K562 (cell line): ENCODE measurements around the gene EEF2K. TPM values are rescaled to one million over a fixed set of nuclear protein-coding genes. Genes with fewer than 3 reads are reported as not detected.

Source experiments
- ARNT ChIP-seq, 2 experiments: fragments of 450-650 bp; IDR thresholded peaks; 2 replicates each; pipeline ENCODE4 v1.6.1; 2016; ENCODE audit warnings: mild to moderate bottlenecking in 1 of 2
- BRCA1 ChIP-seq, 2 experiments: fragments of 450-650 bp in 1 of 2; sonication (generic) in 1 of 2; formaldehyde crosslinking in 1 of 2; IDR thresholded peaks; 2 replicates each; pipeline versions ENCODE4 v1.5.0 to v1.6.1; 2017 to 2020; ENCODE audit warnings: mild to moderate bottlenecking in 1 of 2, missing genetic modification reagents in 1 of 2
- CHCHD3 ChIP-seq: fragments of 250-450 bp; sonication (Bioruptor Pico); IDR thresholded peaks from 2 replicates; pipeline ENCODE4 v2.1.2; 2022; ENCODE audit warnings: mild to moderate bottlenecking
- KDM5B ChIP-seq: fragments of 200-600 bp; sonication (generic); IDR thresholded peaks from 2 replicates; pipeline ENCODE4 v1.6.1; 2012; ENCODE audit warnings: low read depth, mild to moderate bottlenecking, moderate library complexity, low read length, control low read depth, inconsistent platforms; ENCODE audit not compliant: insufficient replicate concordance
- MBD2 ChIP-seq: sonication (generic); IDR thresholded peaks from 2 replicates; pipeline ENCODE4 v1.6.1; 2016; ENCODE audit warnings: low read depth, borderline replicate concordance
- NBN ChIP-seq: fragments of 450-650 bp; IDR thresholded peaks from 2 replicates; pipeline ENCODE4 v1.6.1; 2016; ENCODE audit warnings: low read depth, mild to moderate bottlenecking
- POLR2G ChIP-seq: fragments of 200-400 bp; formaldehyde crosslinking; IDR thresholded peaks from 2 replicates; pipeline ENCODE4 v1.6.1; 2017; ENCODE audit warnings: low read depth, mild to moderate bottlenecking, antibody characterized with exemption, low read length, moderate library complexity
- RAD51 ChIP-seq: fragments of 450-650 bp; IDR thresholded peaks from 2 replicates; pipeline ENCODE4 v1.7.1; 2016; ENCODE audit warnings: low read depth, mild to moderate bottlenecking, borderline replicate concordance
- SMARCA4 ChIP-seq: fragments of 450-650 bp; IDR thresholded peaks from 2 replicates; pipeline ENCODE4 v1.6.1; 2016
- TBL1XR1 ChIP-seq, 2 experiments: IDR thresholded peaks; 2 replicates each; pipeline ENCODE4 v1.6.1; 2012; ENCODE audit warnings: improper control_type of control experiment in 2 of 2, low read length in 2 of 2, mild to moderate bottlenecking in 1 of 2
- ZNF436 ChIP-seq: fragments of 250-450, 450-650 bp; sonication (Bioruptor Pico); formaldehyde crosslinking; IDR thresholded peaks from 2 replicates; pipeline ENCODE4 v1.7.0; 2020; ENCODE audit warnings: mild to moderate bottlenecking
- ZNF639 ChIP-seq, 2 experiments: fragments of 200-800 bp in 1 of 2; sonication (Bioruptor generic) in 1 of 2; sonication (generic) in 1 of 2; formaldehyde crosslinking in 1 of 2; IDR thresholded peaks in 1 of 2; conservative IDR thresholded peaks in 1 of 2; 2 replicates each; pipeline versions ENCODE4 v1.5.0 to v1.6.1; 2016 to 2020; ENCODE audit warnings: missing compliant biosample characterization in 1 of 2, missing genetic modification characterization in 1 of 2, missing genetic modification reagents in 1 of 2
- ZNF785 ChIP-seq: fragments of 250-450 bp; sonication (Bioruptor Pico); IDR thresholded peaks from 2 replicates; pipeline ENCODE4 v1.4.0; 2020; ENCODE audit warnings: mild to moderate bottlenecking
- polyA plus RNA-seq, 8 experiments: library from polyadenylated mRNA; depleted of rRNA in 4 of 8; stranded (reverse) in 5 of 8; unstranded in 3 of 8; fragments of >200 nt; fragmentation: Nextera tagmentation in 2 of 8; fragmentation: Illumina TruSeq in 1 of 8; extraction: Ambion mirVana in 2 of 8; extraction: Trizol in 1 of 8; gene quantifications; 2 replicates each; pipeline versions ENCODE4 v1.2.1 to v1.2.3, GENCODE V29; 2011 to 2014; ENCODE audit warnings: inconsistent platforms in 1 of 8, missing spikeins in 1 of 8
- total RNA-seq, 7 experiments: library from RNA; depleted of rRNA in 6 of 7; stranded (reverse); fragments of >200 nt in 6 of 7; fragmentation: Illumina TruSeq in 2 of 7; extraction: Trizol in 2 of 7; gene quantifications; 2 replicates each; pipeline versions ENCODE4 v1.2.1 to v1.2.3, GENCODE V29; 2011 to 2021; ENCODE audit warnings: low replicate concordance in 1 of 7
- TF ChIP-seq, protein P1 (sequence below), 2 experiments: fragments of 450-650 bp; IDR thresholded peaks; 2 replicates each; pipeline ENCODE4 v1.6.1; 2016; ENCODE audit warnings: mild to moderate bottlenecking in 2 of 2, borderline replicate concordance in 1 of 2, low read depth in 1 of 2, moderate library complexity in 1 of 2
- TF ChIP-seq, protein P2 (sequence below): sonication (generic); formaldehyde crosslinking; IDR thresholded peaks from 2 replicates; pipeline ENCODE4 v1.8.1; 2023; ENCODE audit warnings: mild to moderate bottlenecking, missing genetic modification reagents, moderate library complexity

The EEF2K gene
- total and polyA plus RNA-seq, 9 of the 15 experiments (the other 6 are each of a cell fraction or from before 2014, with no cell fraction given) = 3.0 to 35.2 (median 12.2) TPM

DNA sequence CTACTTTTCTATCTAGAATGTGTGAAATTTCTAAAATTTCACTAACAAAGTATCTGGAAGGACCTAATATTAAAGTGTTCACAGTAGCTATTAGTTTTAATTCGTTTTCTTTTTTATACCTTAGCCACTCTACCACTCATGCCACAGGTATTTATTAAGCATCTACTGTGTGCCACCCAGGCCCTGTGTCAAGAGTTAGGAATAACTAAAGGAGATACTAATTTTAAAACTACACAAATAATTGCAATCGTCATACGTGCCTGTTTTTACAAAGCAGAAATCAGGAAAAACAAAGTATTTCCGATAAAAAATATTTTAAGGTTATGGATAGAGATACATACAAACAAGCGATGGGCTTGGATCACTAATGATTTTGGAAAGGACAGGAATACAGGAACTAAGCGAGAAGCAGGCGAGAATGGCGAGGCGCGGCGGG, 483 bp upstream of the EEF2K start (continued):
- TF ChIP-seq ZNF639 (CRISPR knock-in tag; conservative IDR thresholded peaks at IDR 0.05 in 1 of 2, IDR thresholded peaks at IDR 0.05 in 1 of 2) (no peak), NBN (no peak; the same call in 1 of the 2 replicates), RAD51 (0 out of 2 replicates have a peak, but pooled peaks have one; percentile 9), CHCHD3 (CRISPR knock-in tag) (no peak), MBD2 (no peak), BRCA1 (IDR thresholded peaks at IDR 0.05) (no peak), BRCA1 (CRISPR knock-in tag; IDR thresholded peaks at IDR 0.05) (no peak), ARNT (IDR thresholded peaks at IDR 0.05) (peak; percentile 57 to 74; a peak in 2 of 4 replicates), SMARCA4 (peak; percentile 44; the same call in 1 of the 2 replicates), ZNF436 (CRISPR knock-in tag) (no peak), ZNF785 (no peak), KDM5B (peak; percentile 86), POLR2G (no peak), TBL1XR1 (IDR thresholded peaks at IDR 0.05; ENCODE audit: low read length in 2 of 2) (no peak)
- TF ChIP-seq, protein P1, sequence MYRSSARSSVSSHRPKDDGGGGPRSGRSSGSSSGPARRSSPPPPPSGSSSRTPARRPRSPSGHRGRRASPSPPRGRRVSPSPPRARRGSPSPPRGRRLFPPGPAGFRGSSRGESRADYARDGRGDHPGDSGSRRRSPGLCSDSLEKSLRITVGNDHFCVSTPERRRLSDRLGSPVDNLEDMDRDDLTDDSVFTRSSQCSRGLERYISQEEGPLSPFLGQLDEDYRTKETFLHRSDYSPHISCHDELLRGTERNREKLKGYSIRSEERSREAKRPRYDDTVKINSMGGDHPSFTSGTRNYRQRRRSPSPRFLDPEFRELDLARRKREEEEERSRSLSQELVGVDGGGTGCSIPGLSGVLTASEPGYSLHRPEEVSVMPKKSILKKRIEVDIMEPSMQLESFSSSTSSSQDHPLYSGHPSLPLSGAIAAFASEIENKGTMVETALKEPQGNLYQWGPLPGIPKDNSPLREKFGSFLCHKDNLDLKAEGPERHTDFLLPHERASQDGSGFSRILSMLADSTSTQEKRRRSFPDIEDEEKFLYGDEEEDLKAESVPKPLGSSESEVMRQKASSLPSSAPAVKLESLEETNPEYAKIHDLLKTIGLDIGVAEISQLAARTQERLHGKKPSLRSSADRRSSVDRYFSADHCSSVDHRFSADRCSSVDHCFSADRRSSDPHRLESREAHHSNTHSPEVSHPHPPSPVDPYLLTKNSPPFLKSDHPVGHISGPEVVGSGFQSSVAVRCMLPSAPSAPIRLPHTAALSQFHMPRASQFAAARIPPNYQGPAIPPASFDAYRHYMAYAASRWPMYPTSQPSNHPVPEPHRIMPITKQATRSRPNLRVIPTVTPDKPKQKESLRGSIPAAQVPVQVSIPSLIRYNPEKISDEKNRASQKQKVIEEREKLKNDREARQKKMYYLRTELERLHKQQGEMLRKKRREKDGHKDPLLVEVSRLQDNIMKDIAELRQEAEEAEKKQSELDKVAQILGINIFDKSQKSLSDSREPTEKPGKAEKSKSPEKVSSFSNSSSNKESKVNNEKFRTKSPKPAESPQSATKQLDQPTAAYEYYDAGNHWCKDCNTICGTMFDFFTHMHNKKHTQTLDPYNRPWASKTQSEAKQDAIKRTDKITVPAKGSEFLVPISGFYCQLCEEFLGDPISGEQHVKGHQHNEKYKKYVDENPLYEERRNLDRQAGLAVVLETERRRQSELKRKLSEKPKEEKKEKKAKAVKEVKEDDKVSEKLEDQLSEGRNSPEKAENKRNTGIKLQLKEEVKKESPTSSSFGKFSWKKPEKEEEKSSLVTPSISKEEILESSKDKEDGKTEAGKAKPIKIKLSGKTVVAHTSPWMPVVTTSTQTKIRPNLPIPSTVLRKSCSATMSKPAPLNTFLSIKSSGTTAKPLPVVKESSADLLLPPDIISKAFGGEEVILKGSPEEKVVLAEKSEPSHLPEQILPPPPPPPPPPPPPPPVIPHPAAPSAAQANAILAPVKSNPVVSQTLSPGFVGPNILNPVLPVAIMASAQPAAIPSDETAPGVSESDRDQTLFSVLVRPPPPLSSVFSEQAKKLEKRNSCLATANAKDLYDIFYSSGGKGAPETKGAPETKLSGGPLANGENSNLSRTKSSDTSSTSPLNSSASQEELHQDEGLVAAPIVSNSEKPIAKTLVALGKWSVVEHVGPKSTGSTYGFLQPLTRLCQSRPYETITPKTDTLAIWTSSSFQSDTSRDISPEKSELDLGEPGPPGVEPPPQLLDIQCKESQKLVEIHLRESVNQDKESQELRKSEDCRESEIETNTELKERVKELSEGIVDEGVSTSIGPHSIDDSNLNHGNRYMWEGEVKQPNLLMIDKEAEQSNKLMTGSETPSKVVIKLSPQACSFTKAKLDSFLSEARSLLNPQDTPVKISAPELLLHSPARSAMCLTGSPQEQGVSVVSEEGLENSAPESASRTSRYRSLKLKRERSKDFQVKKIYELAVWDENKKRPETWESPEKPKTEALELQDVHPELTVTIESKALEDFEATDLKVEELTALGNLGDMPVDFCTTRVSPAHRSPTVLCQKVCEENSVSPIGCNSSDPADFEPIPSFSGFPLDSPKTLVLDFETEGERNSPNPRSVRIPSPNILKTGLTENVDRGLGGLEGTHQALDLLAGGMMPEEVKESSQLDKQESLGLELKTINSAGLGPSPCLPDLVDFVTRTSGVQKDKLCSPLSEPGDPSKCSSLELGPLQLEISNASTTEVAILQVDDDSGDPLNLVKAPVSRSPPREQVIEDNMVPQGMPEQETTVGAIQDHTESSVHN (IDR thresholded peaks at IDR 0.05; ENCODE audit: borderline replicate concordance in 1 of 2, low read depth in 1 of 2) = no peak
- TF ChIP-seq, protein P2, sequence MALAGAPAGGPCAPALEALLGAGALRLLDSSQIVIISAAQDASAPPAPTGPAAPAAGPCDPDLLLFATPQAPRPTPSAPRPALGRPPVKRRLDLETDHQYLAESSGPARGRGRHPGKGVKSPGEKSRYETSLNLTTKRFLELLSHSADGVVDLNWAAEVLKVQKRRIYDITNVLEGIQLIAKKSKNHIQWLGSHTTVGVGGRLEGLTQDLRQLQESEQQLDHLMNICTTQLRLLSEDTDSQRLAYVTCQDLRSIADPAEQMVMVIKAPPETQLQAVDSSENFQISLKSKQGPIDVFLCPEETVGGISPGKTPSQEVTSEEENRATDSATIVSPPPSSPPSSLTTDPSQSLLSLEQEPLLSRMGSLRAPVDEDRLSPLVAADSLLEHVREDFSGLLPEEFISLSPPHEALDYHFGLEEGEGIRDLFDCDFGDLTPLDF (CRISPR knock-in tag) = no peak
